Head of caudate nucleus (tissue), 42 donors: Measurements from ENCODE around the gene NISCH.

ENCODE experiments used
- DNase-seq, 42 donors: peaks; one replicate each; pipeline versions ENCODE4 v3.0.0 to v3.0.0-alpha.2; 2020 to 2021; ENCODE audit warnings: mixed read lengths in 7 of 42
- intact Hi-C: fragments of 100-400 bp; cut with DNase I; formaldehyde crosslinking; loops from one replicate; pipeline ENCODE4 v1.15.0; 2022

The NISCH gene

GRCh38 chr3:52444860-52445793, 10.3 kb upstream of the NISCH start, which contains the start of gene SEMA3G:
Gene SEMA3G (minus strand): TSS chr3:52445103. CDS start chr3:52445027, 76 bp downstream.
- DNase-seq = peak in 11 of 42 donors; percentile 19 to 51 (median 29)
- intact Hi-C loops = no loop called here

- intact Hi-C loops = no loop called here
Observed at GRCh38 chr3:52446042-52446441, 9.4 kb upstream of the NISCH start.

GRCh38 chr3:52446631-52447511, 8.5 kb upstream of the NISCH start:
- intact Hi-C loops = no loop called here
- DNase-seq = peak; percentile 28 to 88 (median 70)

More at GRCh38 chr3:52446042-52446441, 9.4 kb upstream of the NISCH start:
- DNase-seq = no peak

- intact Hi-C loops = no loop called here
- DNase-seq = no peak
Observed at GRCh38 chr3:52447512-52448355, 7.7 kb upstream of the NISCH start.

GRCh38 chr3:52450489-52451236, 4.7 kb upstream of the NISCH start:
- intact Hi-C loops = no loop called here
- DNase-seq = no peak

GRCh38 chr3:52451237-52452083, 3.9 kb upstream of the NISCH start:
- intact Hi-C loops = no loop called here
- no peak for DNase-seq

GRCh38 chr3:52452126-52452525, 3.3 kb upstream of the NISCH start:
- intact Hi-C loops = no loop called here
- DNase-seq = no peak

GRCh38 chr3:52452570-52453221, 2.7 kb upstream of the NISCH start:
- intact Hi-C loops = no loop called here
- DNase-seq = no peak

GRCh38 chr3:52453496-52454249, 1.7 kb upstream of the NISCH start, which contains the start of gene TNNC1:
Gene TNNC1 (minus strand): TSS chr3:52454041. CDS start chr3:52454015, 26 bp downstream.
- no peak for DNase-seq
- intact Hi-C loops = no loop called here

GRCh38 chr3:52454250-52454937, 1.0 kb upstream of the NISCH start:
- DNase-seq = peak in 1 of 42 donors; percentile 27
- intact Hi-C loops = no loop called here

GRCh38 chr3:52454938-52455282, 494 bp upstream of the NISCH start:
- peak in 1 of 42 donors; percentile 8 for DNase-seq
- intact Hi-C loops = loop anchor here (5.0 kb wide), 1 partner anchor 82 kb away; the partner anchor contains the start of gene UQCC5

GRCh38 chr3:52456169-52456799, 880 bp downstream of the NISCH start:
- peak in 17 of 42 donors; percentile 16 to 54 (median 35) for DNase-seq
- intact Hi-C loops = loop anchor here (5.0 kb wide), 1 partner anchor 81 kb away; the partner anchor contains the start of gene UQCC5

GRCh38 chr3:52456800-52457183, 1.4 kb downstream of the NISCH start:
- DNase-seq = no peak
- intact Hi-C loops = loop anchor here (5.0 kb wide), 1 partner anchor 81 kb away; the partner anchor contains the start of gene UQCC5

GRCh38 chr3:52458031-52458760, 2.8 kb downstream of the NISCH start:
- DNase-seq = no peak
- intact Hi-C loops = loop anchor here (5.0 kb wide), 1 partner anchor 79 kb away; the partner anchor contains the start of gene UQCC5
